H1 (cell line): ENCODE results near the gene CRK. TPM values are rescaled to one million over a fixed set of nuclear protein-coding genes. Genes with fewer than 3 reads are reported as not detected.
A peak's percentile ranks its signal among the peaks of the same experiment; 100 is the strongest.

Source experiments
- CTCF ChIA-PET: fragments of 300-600 bp; sonication (Branson Sonifier 250); formaldehyde crosslinking; loops from one replicate; lab custom pipeline; 2021; ENCODE audit not compliant: partially characterized antibody; lab: Charles Lee
- POLR2A ChIA-PET: fragments of 300-600 bp; sonication (Branson Sonifier 250); formaldehyde crosslinking; loops from one replicate; lab custom pipeline; 2021; ENCODE audit warnings: inconsistent platforms; ENCODE audit not compliant: partially characterized antibody; lab: Charles Lee
- DNase-seq, 2 experiments: peaks; one replicate each; pipeline versions ENCODE4 v3.0.0 to v3.0.0-alpha.2; 2010 to 2022; ENCODE audit warnings: low spot score in 2 of 2, low read depth in 1 of 2, mixed read lengths in 1 of 2
- FAIRE-seq: peaks from 2 replicates; lab custom pipeline; 2011; peaks lifted over from hg19 to GRCh38; lab: Jason Lieb, UNC
- H2AFZ ChIP-seq: 2 replicates; pipeline ENCODE4 v1.8.1; 2012; ENCODE audit warnings: low read length, inconsistent platforms
- H2AK5ac ChIP-seq: 2 replicates; pipeline ENCODE4 v1.6.1; 2013; ENCODE audit warnings: low read depth, low read length
- H2BK120ac ChIP-seq: replicated peaks from 2 replicates; pipeline ENCODE3; 2013; ENCODE audit warnings: low read depth, low read length, inconsistent platforms
- H2BK12ac ChIP-seq: 2 replicates; pipeline ENCODE4 v1.6.1; 2013; ENCODE audit warnings: low read depth, low read length
- H2BK15ac ChIP-seq: 2 replicates; pipeline ENCODE4 v1.6.1; 2013; ENCODE audit warnings: low read length
- H2BK20ac ChIP-seq: 2 replicates; pipeline ENCODE4 v1.6.1; 2013; ENCODE audit warnings: low read length
- H2BK5ac ChIP-seq: 2 replicates; pipeline ENCODE4 v1.6.1; 2013; ENCODE audit warnings: low read depth, low read length
- H3K14ac ChIP-seq: 2 replicates; pipeline ENCODE4 v1.6.1; 2013; ENCODE audit warnings: inconsistent platforms; ENCODE audit not compliant: insufficient read length
- H3K18ac ChIP-seq: 2 replicates; pipeline ENCODE4 v1.6.1; 2013; ENCODE audit warnings: low read length; ENCODE audit errors: extremely low read depth
- H3K23ac ChIP-seq: 2 replicates; pipeline ENCODE4 v1.6.1; 2013; ENCODE audit warnings: inconsistent platforms; ENCODE audit not compliant: insufficient read length
- H3K23me2 ChIP-seq: 2 replicates; pipeline ENCODE4 v1.6.1; 2013; ENCODE audit warnings: low read depth, low read length
- H3K27ac ChIP-seq: 2 replicates; pipeline ENCODE4 v1.6.1; 2011; ENCODE audit warnings: low read depth, low read length, inconsistent platforms
- H3K27me3 ChIP-seq, 4 experiments: replicated peaks in 1 of 4; 1 replicate in 1 of 4; 2 replicates in 3 of 4; pipeline versions ENCODE4 v1.6.1 to v1.8.1; 2011 to 2013; ENCODE audit warnings: low read length in 3 of 4, mild to moderate bottlenecking in 3 of 4, inconsistent platforms in 2 of 4, mixed read lengths in 2 of 4, moderate library complexity in 1 of 4; ENCODE audit not compliant: control insufficient read depth in 3 of 4, insufficient read depth in 3 of 4; ENCODE audit errors: extremely low read depth in 1 of 4
- H3K36me3 ChIP-seq, 4 experiments: 2 replicates each; pipeline versions ENCODE4 v1.6.1 to v1.8.1; 2011 to 2013; ENCODE audit warnings: mild to moderate bottlenecking in 4 of 4, low read length in 3 of 4, moderate library complexity in 2 of 4, control low read depth in 1 of 4, inconsistent platforms in 1 of 4; ENCODE audit not compliant: insufficient read depth in 4 of 4, control insufficient read depth in 2 of 4
- H3K4ac ChIP-seq: replicated peaks from 2 replicates; pipeline ENCODE3; 2013; ENCODE audit warnings: low read length, low read depth, mixed read lengths, inconsistent platforms; ENCODE audit not compliant: insufficient read length
- H3K4me1 ChIP-seq, 4 experiments: replicated peaks in 1 of 4; 1 replicate in 1 of 4; 2 replicates in 3 of 4; pipeline versions ENCODE4 v1.6.1 to v1.8.1; 2011 to 2013; ENCODE audit warnings: low read length in 3 of 4, inconsistent platforms in 2 of 4, mixed read lengths in 1 of 4; ENCODE audit not compliant: insufficient read depth in 4 of 4, control insufficient read depth in 3 of 4
- H3K4me2 ChIP-seq, 2 experiments: 2 replicates each; pipeline versions ENCODE4 v1.6.1 to v1.8.1; 2011 to 2013; ENCODE audit warnings: low read depth in 2 of 2, low read length in 2 of 2, control low read depth in 1 of 2, inconsistent platforms in 1 of 2, mild to moderate bottlenecking in 1 of 2; ENCODE audit not compliant: insufficient read depth in 1 of 2
- H3K4me3 ChIP-seq, 4 experiments: fragments of 200-600, 300-600 bp in 1 of 4; sonication (generic), shearing (Covaris generic), sonication (Bioruptor Twin) in 1 of 4; 2 replicates each; pipeline versions ENCODE4 v1.5.1 to v1.8.1; 2011 to 2016; ENCODE audit warnings: low read length in 4 of 4, low read depth in 3 of 4, control low read depth in 2 of 4, inconsistent platforms in 2 of 4, mild to moderate bottlenecking in 2 of 4, mixed read lengths in 1 of 4, moderate library complexity in 1 of 4; ENCODE audit not compliant: insufficient read depth in 2 of 4; ENCODE audit errors: extremely low read depth in 1 of 4
- H3K56ac ChIP-seq: replicated peaks from 2 replicates; pipeline ENCODE3; 2013; ENCODE audit warnings: low read depth, mild to moderate bottlenecking, mixed read lengths, low read length, inconsistent platforms; ENCODE audit not compliant: insufficient read length
- H3K79me1 ChIP-seq: 2 replicates; pipeline ENCODE4 v1.6.1; 2013; ENCODE audit warnings: low read depth, low read length, control low read depth
- H3K79me2 ChIP-seq, 2 experiments: 2 replicates each; pipeline versions ENCODE4 v1.6.1 to v1.8.1; 2012 to 2013; ENCODE audit warnings: low read length in 2 of 2, mild to moderate bottlenecking in 2 of 2, inconsistent platforms in 1 of 2; ENCODE audit not compliant: insufficient read depth in 2 of 2, control insufficient read depth in 1 of 2
- H3K9ac ChIP-seq, 4 experiments: replicated peaks in 1 of 4; 1 replicate in 1 of 4; 2 replicates in 3 of 4; pipeline versions ENCODE4 v1.6.1 to v1.8.1; 2011 to 2013; ENCODE audit warnings: low read depth in 3 of 4, low read length in 3 of 4, control low read depth in 2 of 4, mild to moderate bottlenecking in 2 of 4, moderate library complexity in 2 of 4, inconsistent platforms in 1 of 4; ENCODE audit errors: extremely low read depth in 1 of 4
- H3K9me3 ChIP-seq, 2 experiments: 2 replicates each; pipeline versions ENCODE4 v1.6.1 to v1.8.1; 2012 to 2013; ENCODE audit warnings: mild to moderate bottlenecking in 2 of 2, moderate library complexity in 2 of 2, control low read depth in 1 of 2, inconsistent platforms in 1 of 2, low read depth in 1 of 2, low read length in 1 of 2, mixed read lengths in 1 of 2; ENCODE audit not compliant: insufficient read depth in 2 of 2
- H4K20me1 ChIP-seq, 2 experiments: replicated peaks in 1 of 2; 2 replicates each; pipeline versions ENCODE3 to v1.8.1; 2011 to 2013; ENCODE audit warnings: inconsistent platforms in 2 of 2, low read length in 2 of 2, mild to moderate bottlenecking in 1 of 2; ENCODE audit not compliant: insufficient read depth in 2 of 2, control insufficient read depth in 1 of 2
- H4K5ac ChIP-seq: 2 replicates; pipeline ENCODE4 v1.6.1; 2013; ENCODE audit warnings: low read length, low read depth, mixed read lengths, inconsistent platforms; ENCODE audit not compliant: insufficient read length
- H4K8ac ChIP-seq: 2 replicates; pipeline ENCODE4 v1.8.0; 2013; ENCODE audit warnings: mild to moderate bottlenecking, moderate library complexity, low read length, inconsistent platforms; ENCODE audit not compliant: insufficient read depth; ENCODE audit errors: extremely low read depth
- H4K91ac ChIP-seq: replicated peaks from 2 replicates; pipeline ENCODE3; 2013; ENCODE audit warnings: low read length, mixed read lengths, inconsistent platforms; ENCODE audit not compliant: insufficient read length
- MAFK ChIP-seq: IDR thresholded peaks from 2 replicates; pipeline ENCODE4 v1.6.1; 2012; ENCODE audit warnings: low read depth, mild to moderate bottlenecking, improper control_type of control experiment, low read length
- SAP30 ChIP-seq: fragments of 300-600 bp; sonication (generic); IDR thresholded peaks from 2 replicates; pipeline ENCODE4 v1.7.1; 2012; ENCODE audit warnings: low read length, moderate library complexity, mild to moderate bottlenecking, inconsistent platforms; ENCODE audit not compliant: insufficient read depth, insufficient replicate concordance
- WGBS, 2 experiments: shearing (Covaris generic) in 1 of 2; methylation state at CpG; one replicate each; pipeline versions ENCODE4 v1.1.6 to v1.1.7; 2013 to 2015; ENCODE audit warnings: low lambda C conversion rate in 2 of 2, mixed read lengths in 2 of 2, inconsistent platforms in 1 of 2, low coverage in 1 of 2, missing lambda C conversion rate in 1 of 2; ENCODE audit not compliant: insufficient replicate concordance in 2 of 2, insufficient coverage in 1 of 2, insufficient read length in 1 of 2; ENCODE audit errors: extremely low coverage in 1 of 2, missing lambda C conversion rate in 1 of 2; 5-methylcytosine and 5-hydroxymethylcytosine counted together
- polyA plus RNA-seq, 7 experiments: library from polyadenylated mRNA; depleted of rRNA in 3 of 7; stranded (reverse) in 5 of 7; unstranded in 2 of 7; fragments of >200 nt in 5 of 7; fragments of 200-250 nt in 2 of 7; gene quantifications; 1 replicate in 5 of 7; 2 replicates in 1 of 7; 4 replicates in 1 of 7; pipeline versions ENCODE4 v1.2.1 to v1.2.3, GENCODE V29; 2011 to 2013; ENCODE audit warnings: missing spikeins in 2 of 7, mixed read lengths in 2 of 7
- total RNA-seq: library from RNA; stranded (reverse); fragmentation: NEBNext Ultra II Directional; extraction: Animal tissue kit (Norgen Biotek cat#: 25700); gene quantifications from 2 replicates; pipeline ENCODE4 v1.2.1, GENCODE V29; 2021

CRK gene
- total and polyA plus RNA-seq, 2 of the 8 experiments (the other 6 are each of a cell fraction or from before 2014, with no cell fraction given) = 32.8 to 57.1 TPM

- no peaks in the 10 kb centered on the region for H3K79me2 ChIP-seq
- TF ChIP-seq SAP30 (peak; percentile 28), MAFK (no peak)
- no peak within 1 kb of the TSS for H2AFZ ChIP-seq
- H3K23me2 ChIP-seq = peaks cover 10% of the 10 kb centered on the region; the same call in 1 of the 2 replicates
- H3K4ac ChIP-seq = peak within 1 kb of the TSS; percentile 87
- H2BK5ac ChIP-seq = no peak within 1 kb of the TSS
- H3K4me1 ChIP-seq = peaks cover 0 to 16% (median 10%) of the 10 kb centered on the region in 4 experiments; a peak in 5 of 7 replicates
- WGBS, 2 experiments = 32% methylated on average over 35 of the region's 35 CpGs; no CpG with 5 or more reads in 1 of the 2 experiments
- H4K91ac ChIP-seq = peak within 1 kb of the TSS; percentile 73
- no peaks in the 10 kb centered on the region for H3K27me3 ChIP-seq
- H2BK12ac ChIP-seq = peak within 1 kb of the TSS; percentile 50; the same call in 1 of the 2 replicates
- H2BK15ac ChIP-seq = 0 out of 2 replicates have a peak within 1 kb of the TSS, but pooled peaks have one; percentile 12
- CTCF ChIA-PET = interaction anchor here (0.6 to 2.2 kb wide), 10 partner anchors 8 to 155 kb away, joined by 3 to 13 read pairs (median 4); partner anchors contain the start of gene INPP5K
- H4K20me1 ChIP-seq = peaks cover 2 to 7% of the 10 kb centered on the region in 2 experiments
- no peak within 1 kb of the TSS; the same call in 1 of the 2 replicates for H4K8ac ChIP-seq
- no peak within 1 kb of the TSS for H3K14ac ChIP-seq
- H2BK120ac ChIP-seq = no peak within 1 kb of the TSS
- peak within 1 kb of the TSS in 3 of 4 experiments; percentile 13 to 36 (median 20); a peak in 4 of 7 replicates for H3K9ac ChIP-seq
- peak within 1 kb of the TSS; percentile 68 for H3K18ac ChIP-seq
- no peaks in the 10 kb centered on the region; the same call in 1 of the 2 replicates for H3K79me1 ChIP-seq
- H2AK5ac ChIP-seq = 0 out of 2 replicates have a peak within 1 kb of the TSS, but pooled peaks have one; percentile 15
- peaks cover 0 to 5% (median 0%) of the 10 kb centered on the region in 4 experiments; a peak in 2 of 8 replicates for H3K36me3 ChIP-seq
- POLR2A ChIA-PET = interaction anchor here (0.6 to 1.8 kb wide), 13 partner anchors 9 to 224 kb away, joined by 3 to 30 read pairs (median 4); partner anchors contain the start of genes CRK and INPP5K
- H3K56ac ChIP-seq = no peak within 1 kb of the TSS
- no peak for FAIRE-seq
- peak within 1 kb of the TSS; percentile 55 to 95 for H3K4me2 ChIP-seq
- H3K4me3 ChIP-seq = peak within 1 kb of the TSS; percentile 63 to 92 (median 72)
- H3K27ac ChIP-seq = no peak within 1 kb of the TSS
- H4K5ac ChIP-seq = peak within 1 kb of the TSS; percentile 60
- DNase-seq = peak in 1 of 2 experiments; percentile 78
- H3K9me3 ChIP-seq = no peaks in the 10 kb centered on the region
- 0 out of 2 replicates have a peak within 1 kb of the TSS, but pooled peaks have one; percentile 72 for H2BK20ac ChIP-seq
- no peak within 1 kb of the TSS for H3K23ac ChIP-seq
These were observed 36.5 kb upstream of the CRK start, which contains the start of gene MYO1C for GRCh38 chr17:1492249-1493206. Gene MYO1C (minus strand): TSS chr17:1492686. CDS start chr17:1492487, 199 bp downstream.
